HG03025 (cell line): ENCODE measurements around the gene TGFB1I1.

Experiments
- ATAC-seq: cut with Tn5 transposase; IDR thresholded peaks from one replicate; pipeline ENCODE4 v1.9.1; 2021; ENCODE audit warnings: mild to moderate bottlenecking, moderate library complexity; ENCODE audit not compliant: unreplicated experiment, low FRiP score

Gene TGFB1I1

DNA sequence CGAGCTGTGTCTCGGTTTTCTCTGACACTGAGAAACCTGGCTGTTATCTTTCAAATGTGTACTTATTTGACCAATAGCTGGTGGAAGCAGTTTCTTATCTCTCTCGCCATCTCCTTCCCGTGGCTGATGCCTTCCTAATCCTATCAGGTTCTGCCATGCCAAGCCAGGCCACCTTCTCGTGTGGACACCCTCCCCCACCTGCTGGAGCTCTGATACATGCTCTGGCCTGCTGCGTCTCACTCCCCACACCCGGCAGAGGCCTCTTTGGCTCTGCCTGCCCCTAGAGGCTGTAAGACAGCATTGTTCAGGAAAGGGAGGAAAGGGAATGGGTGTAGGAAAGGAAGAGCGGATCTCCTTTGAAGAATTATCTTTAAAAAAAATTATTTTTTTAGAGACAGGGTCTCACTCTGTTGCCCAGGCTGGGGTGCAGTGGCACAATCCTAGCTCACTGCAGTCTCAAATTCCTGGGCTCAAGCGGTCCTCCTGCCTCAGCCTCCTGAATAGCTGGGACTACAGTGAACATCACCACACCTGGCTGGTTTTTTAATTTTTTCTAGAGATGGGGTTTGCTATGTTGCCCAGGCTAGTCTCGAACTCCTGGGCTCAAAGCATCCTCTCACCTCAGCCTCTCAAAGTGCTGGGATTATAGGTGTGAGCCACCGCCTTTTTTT, 20.1 kb upstream of the TGFB1I1 start:
- ATAC-seq: no peak

DNA sequence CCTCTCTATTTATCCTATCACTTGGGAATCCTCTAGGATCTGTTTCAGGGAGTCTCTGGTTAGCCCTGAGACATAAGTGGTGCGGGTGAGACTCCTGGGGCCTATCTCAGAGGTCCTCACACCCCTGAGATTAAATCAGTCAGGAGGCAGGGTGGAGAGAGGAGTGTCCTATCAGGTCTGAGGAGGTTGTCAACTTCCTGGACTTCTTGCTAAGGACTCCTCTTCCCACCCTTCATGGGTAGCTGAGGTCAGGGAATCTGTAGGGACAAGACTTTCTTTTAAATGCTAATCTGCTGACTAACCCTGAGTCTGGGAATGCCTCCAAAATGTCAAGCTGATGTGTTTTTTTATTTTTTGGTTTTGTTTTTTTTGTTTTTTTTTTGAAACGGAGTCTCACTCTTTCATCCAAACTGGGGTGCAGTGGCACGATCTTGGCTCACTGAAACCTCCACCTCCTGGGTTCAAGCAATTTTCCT, 19.3 kb upstream of the TGFB1I1 start:
- no peak for ATAC-seq

DNA sequence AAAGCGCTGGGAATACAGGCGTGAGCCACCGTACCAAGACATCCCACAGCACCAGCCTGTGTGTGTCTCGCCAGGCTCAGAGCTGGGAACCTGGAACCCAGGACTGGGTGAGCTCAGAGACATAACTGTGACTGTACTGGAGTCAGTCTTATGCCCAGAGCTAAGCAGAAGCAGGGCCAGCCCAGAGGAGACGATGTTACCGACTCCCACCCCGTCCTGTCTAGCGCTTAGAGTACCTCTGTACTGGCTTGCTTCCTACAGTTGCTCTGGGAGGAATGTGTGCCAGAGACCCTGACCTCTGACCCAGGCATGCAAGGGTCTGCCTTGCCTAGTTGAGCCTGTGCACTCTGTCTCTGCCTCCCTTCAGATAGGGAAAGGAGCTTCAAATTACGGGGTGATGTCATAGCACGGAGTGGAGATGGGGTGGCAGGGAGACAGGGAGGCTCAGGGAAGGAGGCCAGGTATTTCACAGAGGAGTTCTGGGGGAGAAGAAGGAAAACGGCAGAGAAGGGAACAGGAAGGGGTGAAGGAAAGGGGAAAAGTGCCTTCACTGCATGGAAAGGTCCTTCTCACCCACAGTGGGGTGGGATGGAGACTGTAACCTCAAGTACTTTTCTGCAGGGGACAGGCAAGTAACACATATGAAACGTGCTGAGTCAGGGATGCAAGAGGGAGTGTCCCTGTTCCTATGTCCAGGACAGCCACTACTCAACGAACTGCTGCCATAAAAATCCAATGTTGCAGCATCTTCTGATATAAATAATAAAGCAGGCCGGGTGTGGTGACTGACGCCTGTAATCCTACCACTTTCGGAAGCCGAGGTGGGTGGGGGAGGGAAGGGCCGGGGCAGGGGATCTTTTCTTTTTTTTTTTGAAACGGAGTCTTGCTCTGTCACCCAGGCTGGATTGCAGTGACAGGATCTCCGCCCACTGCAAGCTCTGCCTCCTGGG, 18.4 kb upstream of the TGFB1I1 start:
- no peak for ATAC-seq

DNA sequence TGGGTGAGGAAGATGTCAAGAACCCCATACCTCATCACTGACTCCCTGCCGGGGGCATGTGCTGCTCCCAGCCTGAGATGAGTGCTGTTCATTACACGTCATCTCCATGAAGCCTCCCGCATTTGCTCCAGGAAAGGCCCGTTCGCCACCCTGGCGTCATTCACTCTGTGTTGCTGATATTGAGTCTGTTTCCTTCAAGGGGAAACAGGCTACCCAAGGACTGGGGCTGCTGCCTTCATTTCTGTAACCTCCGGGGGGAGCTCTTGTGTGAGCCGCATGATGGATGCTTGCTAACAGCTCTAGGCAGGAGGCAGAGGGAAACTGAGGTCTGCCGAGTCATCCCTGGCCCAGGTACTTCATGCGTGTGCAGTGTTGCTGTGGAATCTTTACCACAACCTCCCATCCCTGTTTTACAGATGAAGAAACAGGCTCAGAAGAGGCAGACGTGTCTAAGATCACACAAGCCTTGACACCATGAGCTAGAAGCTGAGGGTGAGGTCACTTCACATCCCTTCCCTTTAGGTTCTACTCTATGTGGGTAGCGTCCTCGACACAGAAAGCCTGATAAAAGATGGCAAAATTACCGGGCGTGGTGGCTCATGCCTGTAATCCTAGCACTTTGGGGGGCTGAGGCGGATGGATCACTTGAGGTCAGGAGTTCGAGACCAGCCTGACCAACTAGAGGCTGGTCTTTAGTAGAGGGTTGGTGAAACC, 16.2 kb upstream of the TGFB1I1 start:
- ATAC-seq: no peak

DNA sequence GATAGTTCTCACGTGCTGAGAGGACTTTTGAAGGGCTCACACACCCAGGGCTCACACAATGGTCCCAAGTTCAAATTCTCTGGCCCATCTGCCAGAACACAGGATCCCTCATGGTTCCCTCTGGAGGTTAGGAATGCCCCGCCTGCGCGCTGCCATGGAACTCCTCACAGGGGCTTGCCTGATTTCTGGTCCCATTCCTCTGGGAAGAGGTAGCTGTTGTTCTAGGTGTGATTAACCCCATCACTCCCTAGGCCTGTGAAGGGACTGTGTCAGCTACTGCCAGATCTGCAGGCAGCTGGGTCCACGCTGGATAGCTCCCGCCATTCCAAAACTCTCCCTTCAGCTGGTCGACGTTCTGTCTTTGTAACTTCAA, 15.0 kb upstream of the TGFB1I1 start:
- no peak for ATAC-seq

DNA sequence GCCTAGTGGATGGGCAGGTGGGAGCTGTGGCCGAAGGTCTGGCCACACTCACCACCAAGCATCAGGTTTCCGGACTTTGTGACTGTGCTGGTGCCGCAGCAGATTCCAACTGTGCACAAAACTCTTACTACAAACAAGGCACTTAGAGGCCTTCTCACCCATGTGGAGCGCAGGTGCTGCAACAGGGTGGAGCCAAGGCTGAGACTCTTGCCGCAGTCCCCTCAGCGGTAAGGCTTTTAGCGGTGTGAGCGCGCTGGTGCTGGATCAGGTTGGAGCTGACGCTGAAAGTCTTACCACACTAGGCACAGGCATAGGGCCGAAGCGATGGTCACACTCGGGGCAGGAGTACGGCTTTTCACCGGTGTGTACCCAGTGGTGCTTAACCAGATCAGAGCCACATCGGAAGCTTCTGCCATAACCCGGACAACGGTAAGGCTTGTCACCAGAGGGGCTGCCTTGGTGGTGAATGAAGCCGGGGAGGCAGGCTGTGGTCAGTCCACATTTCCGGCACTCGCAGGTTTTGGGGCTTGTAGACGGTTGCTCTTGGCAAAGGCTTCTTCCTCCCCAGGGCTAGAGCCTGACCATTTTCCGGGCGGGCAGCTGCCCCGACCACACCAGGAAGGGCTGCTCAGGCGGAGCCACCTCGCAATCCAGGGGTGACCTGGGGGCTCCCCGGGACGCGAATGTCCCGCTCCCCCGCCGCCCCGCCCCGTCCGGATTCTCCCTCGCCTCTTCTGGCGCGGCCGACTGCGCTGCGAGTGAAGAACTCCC, 13.7 kb upstream of the TGFB1I1 start:
- ATAC-seq: peak; percentile 11

DNA sequence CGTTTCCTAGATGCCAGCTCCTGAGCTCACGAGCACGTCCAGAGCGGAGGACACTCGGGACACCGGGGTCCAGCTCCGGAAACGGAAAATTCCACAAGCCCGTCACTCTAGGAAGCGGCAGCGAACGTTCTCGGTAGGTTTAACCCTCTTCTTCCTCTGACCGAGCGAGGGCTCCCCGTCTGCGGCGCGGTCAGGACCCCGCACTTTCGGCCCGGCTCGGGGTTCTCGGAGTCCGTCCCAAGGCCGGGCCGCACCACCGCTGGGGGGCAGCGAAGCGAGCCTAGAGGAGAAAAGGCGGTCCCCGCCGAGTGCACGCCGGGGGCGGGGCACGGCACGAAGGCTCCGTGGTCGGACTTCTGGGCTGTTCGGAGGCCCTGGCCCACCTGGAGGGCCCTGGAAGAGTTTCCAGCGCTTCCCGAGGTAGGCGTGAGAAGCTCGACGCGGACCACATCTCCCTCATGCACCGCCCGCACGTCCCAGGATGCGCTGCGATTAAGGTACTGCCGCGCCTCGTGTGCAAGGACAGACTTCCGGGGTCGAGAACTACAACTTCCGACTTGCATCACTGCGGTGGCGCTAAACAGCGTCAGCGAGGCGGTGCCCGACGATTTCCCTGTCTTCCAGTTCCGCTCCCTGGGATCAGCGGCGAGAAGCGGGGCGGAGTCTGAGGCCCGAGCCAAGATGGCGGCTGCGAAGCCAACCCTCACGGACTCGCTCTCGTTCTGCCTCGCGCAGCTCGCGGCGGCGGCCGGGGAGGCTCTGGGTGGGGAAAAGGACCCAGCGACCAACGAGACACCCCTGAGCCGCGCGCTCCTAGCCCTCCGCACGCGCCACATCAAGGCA, 12.9 kb upstream of the TGFB1I1 start, which contains the start of gene ARMC5:
Gene ARMC5, plus strand, starts transcription at position 658 of the 843 bp plus-strand sequence. Its CDS starts 24 bp downstream, at position 682.
- peak; percentile 78 for ATAC-seq

DNA sequence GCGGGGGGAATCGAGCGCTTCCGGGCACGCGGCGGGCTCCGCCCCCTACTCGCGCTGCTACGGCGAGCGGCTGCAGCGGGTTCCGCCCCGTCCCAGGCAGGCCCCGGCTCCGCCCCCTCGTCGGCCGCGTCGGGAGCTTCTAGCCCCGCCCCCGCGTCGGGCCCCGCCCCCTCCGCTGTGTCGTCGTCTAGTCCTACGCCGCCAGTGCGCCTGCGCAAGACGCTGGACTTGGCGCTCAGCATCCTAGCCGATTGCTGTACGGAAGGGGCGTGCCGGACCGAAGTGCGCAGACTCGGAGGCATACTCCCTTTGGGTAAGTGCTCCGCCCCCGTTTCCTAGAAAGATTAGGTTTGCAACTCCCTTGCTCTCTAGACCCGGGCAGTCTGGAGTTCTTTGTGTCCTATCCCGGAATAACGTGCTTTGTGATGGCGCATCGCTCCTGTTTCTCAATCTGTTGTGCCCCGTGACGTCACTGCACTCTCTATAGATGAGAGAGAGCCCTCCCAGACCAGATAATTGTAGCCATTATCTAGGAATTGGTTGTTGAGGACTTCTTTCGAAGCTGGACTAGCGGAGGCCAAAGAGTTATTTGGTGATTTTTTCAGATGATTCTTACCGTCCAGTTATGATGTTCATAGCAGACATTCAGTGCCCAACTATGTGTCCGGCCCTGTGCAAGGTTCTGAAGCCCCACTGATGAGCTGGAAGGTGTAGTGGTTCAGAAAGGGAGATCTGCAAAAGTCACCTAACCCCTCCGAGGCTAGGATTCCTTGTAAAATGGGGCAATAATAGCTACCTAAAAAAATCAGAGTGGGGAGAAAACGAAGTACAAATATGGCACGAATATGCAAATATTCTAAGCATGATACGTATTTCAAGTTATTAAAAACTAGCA, 12.0 kb upstream of the TGFB1I1 start:
- peak; percentile 65 for ATAC-seq

DNA sequence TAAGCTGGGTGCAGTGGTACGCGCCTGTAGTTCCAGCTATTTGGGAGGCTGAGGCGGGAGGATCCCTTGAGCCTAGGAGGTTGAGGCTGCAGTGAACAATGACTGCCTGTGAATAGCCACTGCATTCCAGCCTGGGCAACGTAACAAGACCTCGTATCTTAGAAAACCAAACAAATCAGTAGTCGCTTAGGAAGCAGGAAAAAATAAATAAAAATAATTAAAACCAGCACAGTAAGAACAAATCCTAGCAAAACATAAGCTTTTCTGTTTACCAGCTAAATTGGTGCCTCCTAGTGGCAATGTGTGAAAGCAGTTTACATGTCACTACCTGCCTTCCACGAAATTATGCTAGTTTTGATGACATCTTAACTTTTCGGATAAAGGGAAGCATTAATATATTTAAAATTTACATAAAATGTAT, 11.4 kb upstream of the TGFB1I1 start:
- no peak for ATAC-seq

DNA sequence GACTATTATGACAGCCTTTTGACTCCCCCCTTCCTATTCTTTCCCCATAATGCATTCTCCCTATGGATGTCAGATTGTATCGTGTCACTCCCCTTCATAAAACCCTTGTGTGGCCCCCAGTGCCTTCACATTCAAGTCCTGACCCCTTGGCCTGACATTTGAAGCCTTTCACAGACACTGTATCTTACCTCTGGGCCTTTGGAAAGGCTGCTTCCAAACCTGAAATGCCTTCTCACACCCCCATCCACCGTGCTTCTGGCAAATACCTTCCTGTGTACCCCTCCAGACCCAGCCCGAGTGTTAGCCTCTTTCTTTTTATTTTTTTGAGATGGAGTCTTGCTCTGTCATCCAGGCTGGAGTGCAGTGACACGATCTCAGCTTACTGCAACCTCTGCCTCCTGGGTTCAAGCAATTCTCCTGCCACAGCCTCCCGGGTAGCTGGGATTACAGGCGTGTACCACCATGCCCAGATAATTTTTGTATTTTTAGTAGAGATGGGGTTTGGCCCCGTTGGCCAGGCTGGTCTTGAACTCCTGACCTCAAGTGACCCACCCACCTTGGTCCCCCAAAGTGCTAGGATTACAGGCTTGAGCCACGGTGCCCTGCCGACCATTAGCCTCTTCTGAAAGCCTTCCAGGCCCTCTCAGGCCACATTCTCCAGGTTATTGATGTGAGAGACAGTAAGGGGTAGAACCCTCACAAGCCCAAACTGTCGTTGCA, 10.6 kb upstream of the TGFB1I1 start:
- no peak for ATAC-seq

DNA sequence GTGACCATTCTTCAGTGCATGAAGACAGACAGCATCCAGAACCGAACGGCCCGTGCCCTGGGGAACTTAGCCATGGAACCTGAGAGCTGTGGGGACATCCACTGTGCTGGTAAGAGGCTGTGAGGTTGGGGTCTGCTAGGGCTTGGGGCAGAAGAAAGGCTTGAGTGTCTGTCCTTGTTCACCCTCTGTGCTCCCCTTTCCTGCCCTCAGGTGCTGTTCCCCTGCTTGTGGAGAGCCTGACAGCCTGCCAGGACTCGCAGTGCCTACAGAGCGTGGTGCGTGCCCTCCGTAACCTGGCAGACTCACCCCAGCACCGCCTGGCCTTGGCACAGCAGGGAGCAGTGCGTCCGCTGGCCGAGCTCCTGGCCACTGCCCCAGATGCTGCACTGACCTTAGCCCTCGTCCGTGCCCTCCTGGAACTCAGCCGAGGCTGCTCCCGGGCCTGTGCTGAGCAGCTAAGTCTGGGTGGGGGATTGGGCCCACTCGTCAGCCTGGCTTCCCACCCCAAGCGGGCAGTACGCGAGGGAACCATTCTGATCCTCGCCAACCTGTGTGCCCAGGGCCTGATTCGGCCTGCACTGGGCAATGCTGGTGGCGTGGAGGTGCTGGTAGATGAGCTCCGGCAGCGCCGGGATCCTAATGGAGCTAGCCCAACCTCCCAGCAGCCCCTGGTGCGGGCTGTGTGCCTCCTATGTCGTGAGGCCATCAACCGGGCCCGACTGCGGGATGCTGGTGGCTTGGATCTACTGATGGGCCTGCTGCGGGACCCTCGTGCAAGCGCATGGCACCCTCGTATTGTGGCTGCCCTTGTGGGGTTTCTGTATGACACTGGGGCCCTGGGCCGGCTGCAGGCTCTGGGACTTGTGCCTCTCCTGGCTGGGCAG, 9.8 kb upstream of the TGFB1I1 start:
- no peak for ATAC-seq

DNA sequence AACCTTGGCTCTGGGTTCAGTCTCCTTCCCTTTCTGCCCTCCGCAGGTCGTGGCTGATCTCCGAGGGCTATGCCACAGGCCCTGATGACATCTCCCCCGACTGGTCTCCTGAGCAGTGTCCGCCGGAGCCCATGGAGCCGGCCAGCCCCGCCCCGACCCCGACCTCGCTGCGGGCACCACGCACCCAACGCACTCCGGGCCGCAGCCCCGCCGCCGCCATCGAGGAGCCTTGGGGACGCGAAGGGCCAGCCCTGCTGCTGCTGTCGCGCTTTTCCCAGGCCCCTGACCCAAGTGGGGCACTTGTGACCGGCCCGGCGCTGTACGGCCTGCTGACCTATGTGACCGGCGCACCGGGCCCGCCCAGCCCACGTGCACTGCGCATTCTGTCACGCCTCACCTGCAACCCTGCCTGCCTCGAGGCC, 7.6 kb upstream of the TGFB1I1 start:
- ATAC-seq: no peak

DNA sequence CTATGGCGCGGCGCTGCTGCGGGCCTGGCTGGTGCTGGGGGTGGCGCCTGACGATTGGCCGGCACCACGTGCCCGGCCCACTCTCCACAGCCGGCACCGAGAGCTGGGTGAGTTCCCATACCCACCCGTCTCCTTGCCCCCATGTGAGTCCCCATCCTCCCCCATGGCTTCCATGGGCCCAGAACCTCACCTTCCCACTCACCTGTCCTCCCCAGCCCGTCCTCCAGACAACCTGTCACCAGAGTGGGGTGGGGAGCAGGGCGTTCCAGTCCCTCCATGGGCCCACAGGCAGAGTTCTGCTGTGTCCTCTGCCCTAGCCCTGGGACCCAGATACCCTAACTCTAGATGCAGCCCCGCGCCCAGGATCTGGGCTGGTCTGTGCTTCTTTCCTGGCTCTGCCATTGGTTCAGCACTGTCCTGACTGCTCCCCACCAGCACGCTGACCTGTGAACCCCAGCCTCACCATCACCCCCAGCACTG, 7.1 kb upstream of the TGFB1I1 start:
- ATAC-seq: no peak

DNA sequence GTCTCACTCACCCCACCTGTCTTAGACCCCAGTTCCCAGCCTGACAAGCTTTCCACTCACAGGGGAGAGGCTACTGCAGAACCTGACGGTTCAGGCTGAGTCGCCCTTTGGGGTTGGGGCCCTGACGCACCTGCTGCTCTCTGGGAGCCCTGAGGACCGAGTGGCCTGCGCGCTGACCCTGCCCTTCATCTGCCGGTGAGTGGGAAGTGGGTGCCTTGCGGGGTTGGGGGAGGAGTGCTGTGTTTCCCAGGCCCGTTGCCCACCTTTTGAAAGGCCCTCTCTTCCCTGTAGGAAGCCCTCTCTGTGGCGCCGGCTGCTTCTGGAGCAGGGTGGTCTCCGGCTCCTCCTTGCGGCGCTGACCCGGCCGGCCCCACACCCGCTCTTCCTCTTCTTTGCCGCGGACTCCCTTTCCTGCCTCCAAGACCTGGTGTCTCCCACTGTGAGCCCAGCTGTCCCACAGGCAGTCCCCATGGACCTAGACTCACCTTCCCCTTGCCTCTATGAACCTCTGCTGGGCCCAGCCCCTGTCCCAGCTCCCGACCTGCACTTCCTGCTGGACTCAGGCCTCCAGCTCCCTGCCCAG, 6.1 kb upstream of the TGFB1I1 start:
- ATAC-seq: no peak

DNA sequence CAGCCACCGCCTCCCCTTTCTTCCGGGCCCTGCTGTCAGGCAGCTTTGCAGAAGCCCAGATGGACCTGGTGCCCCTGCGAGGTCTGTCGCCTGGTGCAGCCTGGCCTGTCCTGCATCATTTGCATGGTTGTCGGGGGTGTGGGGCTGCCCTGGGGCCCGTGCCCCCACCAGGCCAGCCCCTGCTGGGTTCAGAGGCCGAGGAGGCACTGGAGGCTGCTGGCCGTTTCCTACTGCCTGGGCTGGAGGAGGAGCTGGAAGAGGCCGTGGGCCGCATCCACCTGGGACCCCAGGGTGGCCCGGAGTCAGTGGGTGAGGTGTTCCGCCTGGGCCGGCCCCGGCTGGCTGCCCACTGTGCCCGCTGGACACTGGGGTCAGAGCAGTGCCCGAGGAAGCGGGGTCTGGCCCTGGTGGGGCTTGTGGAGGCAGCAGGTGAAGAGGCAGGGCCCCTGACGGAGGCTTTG, 5.5 kb upstream of the TGFB1I1 start:
- ATAC-seq: no peak

DNA sequence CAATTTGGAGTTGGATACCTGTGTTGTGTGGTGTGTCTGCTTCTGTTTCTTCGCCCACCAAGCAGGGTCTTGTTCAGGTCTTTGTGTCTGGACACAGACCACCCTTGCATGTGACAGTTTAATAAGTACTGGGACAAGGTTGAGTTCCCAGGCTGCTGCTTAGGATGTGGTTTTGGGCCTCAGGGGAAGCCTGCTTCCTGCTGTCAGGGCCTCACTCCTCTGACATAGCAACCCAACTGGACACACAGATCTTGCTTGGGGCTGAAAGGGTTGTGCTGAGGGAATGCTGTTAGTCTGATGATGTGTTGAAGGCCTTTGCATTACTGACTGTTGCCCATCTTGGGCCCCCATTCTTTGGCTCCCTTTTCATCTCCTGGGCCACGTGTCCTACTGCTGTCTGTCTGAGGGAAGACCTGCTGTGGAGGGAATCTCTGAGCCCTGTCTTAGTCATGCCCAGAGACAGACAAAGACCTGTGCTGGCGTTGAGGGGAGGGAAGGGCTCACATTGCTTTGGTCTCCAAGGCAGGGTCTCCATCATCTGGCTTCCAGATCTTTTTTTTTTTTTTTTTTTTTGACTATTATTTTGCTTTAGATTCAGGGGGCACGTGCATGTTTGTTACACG, 4.7 kb upstream of the TGFB1I1 start:
- no peak for ATAC-seq
